GM21786 (cell line): ENCODE measurements around the gene DACT2.
"Not testable (repeated sequence)": the region's sequence is repeated elsewhere in the genome, so short reads cannot be mapped to it uniquely, and the experiment has no call there.

Experiments
- ATAC-seq: cut with Tn5 transposase; IDR thresholded peaks from one replicate; pipeline ENCODE4 v1.9.1; 2021; ENCODE audit not compliant: unreplicated experiment

Gene DACT2

DNA sequence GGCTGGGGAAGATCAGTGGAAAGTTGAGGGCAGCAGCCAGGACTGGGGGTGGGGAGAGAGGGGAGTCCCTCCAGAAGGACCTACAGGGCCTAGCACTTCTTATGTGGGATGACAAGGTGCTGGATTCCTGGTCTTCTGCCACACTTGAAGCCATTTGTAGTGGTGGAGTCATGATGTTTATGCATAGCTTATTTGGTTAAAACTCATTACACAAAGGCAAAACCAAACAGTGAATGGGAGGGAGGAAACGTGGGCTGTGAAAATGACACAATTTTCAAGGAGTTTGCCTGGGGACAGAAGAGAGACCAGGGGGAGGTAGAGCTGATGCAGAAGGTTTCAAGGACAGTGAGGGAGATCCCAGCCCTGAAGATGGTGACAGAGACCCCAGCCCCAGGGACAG is 50.8 kb downstream of the DACT2 start:
- ATAC-seq = no peak

DNA sequence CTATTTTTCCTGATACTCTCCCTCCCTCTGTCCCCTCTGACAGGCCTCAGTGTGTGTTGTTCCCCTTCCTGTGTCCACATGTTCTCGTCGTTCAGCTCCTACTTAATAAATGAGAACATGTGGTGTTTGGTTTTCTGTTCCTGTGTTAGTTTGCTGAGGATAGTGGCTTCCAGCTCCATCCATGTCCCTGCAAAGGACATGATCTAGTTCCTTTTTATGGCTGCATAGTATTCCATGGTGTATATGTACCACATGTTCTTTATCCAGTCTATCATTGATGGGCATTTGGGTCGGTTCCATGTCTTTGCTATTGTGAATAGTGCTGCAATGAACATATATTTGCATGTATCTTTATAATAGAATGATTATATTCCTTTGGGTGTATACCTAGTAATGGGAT is 51.8 kb downstream of the DACT2 start:
- not testable (repeated sequence) for ATAC-seq

DNA sequence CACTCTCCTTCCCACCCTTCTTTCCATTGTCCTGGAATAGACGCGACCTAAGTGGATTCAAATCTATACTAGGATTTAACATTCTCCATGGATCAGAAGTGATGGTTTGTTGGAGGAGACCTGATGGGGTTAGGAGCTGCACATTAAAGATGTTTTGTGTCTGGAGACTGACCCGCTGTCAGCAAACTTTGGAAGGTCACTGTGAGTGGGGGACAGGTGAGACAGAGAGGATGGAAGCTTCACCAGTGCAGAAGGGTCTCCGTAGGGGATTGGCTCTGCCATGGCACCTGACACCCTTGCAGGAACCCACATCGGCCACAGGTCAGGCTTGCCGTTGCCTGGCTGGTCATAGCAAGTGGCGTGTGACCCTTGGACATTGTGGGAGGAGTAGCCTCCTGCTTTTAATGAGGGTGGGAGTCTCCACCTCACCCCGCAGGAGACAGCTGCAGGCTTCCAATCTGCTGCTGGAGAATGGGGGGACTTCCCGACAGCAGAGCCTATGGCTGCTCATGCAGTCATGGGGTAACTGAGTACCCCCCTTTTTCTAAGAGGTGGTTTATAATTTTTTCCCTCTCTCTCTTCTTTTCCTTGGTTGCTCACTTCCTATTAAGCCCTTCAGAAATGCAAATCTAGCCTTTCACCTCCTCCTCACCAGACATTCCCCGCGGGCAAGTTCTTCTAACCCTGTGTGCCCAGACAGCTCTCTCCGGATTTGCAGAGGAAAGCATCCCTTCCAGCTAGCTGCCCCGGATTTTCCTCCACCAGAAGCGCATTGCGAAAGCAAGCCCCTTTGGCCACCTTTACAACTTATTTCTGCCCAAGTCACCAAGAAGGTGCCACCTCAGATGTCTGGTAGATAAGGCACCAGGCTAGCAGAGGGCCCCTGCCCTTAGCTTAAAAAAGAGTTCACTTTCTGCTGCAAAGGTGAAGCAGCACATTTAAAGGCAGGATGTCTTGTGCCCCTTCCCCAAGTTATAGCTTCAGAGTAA is 53.5 kb downstream of the DACT2 start:
- no peak for ATAC-seq

DNA sequence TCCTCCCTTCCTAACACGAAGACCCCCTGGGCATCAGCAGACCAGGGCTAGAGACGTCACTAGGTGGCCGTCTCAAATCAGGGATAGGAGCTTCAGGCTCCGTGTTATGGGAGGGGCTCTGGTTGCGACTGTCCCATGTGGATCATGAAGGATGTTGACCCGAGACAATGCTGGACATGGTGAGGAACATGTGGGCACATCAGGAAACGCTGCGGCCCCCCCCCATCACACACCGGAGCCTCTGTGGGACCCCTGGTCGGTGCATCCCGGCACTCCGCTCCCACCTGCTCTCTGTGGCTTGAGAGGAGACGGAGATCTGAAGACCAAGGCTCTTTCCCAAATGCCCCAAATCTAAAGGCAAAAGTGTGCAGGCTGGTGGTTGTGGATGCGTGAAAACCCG is 54.2 kb downstream of the DACT2 start:
- ATAC-seq = no peak

GRCh38 chr6:168264593-168265335 is 54.8 kb downstream of the DACT2 start:
- no peak for ATAC-seq

GRCh38 chr6:168263351-168263905 is 56.1 kb downstream of the DACT2 start:
- no peak for ATAC-seq

GRCh38 chr6:168261234-168261633 is 58.3 kb downstream of the DACT2 start:
- ATAC-seq = no peak

DNA sequence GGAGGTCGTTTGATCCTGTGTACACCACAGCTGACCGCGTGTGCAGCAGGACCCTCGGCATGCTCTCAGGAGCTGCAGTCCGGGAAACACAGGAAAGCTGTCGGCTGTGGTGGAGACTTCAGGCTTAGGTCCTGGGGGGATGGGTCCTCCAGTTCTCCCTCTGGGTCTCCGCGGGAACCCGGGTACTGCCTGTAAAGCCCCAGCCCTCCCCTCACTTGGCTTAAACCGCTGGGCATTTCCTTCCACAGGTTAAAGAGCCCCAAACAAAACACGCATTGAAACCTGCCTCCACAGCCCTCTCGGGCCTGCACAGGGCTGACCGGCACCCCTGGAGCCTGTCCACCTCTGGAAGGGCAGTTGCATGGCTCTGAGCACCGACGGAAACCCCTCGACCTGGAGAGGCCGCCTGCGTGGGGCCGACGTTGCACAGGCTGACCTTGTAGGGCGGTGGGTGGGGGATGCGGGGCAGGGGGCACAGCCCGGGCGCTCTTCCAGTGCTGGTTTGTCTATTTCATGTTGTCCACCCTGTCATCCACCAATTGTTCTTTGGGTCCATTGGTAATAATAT is 59.1 kb downstream of the DACT2 start:
- ATAC-seq = no peak

DNA sequence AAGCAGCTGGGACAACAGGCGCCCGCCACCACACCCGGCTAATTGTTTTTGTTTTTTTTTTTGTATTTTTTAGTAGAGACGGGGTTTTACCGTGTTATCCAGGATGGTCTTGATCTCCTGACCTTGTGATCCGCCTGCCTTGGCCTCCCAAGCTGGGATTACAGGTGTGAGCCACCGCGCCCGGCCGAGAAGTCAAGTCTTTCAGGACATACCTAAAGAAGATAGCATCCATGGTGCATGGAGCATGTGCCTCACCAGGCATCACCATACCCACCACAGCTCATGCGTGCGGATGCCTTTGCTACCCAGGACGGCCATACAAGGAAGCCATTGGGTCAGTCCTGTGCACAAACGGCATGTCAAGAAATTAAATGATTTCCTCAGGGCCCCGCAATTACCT is 60.8 kb downstream of the DACT2 start:
- ATAC-seq = no peak

DNA sequence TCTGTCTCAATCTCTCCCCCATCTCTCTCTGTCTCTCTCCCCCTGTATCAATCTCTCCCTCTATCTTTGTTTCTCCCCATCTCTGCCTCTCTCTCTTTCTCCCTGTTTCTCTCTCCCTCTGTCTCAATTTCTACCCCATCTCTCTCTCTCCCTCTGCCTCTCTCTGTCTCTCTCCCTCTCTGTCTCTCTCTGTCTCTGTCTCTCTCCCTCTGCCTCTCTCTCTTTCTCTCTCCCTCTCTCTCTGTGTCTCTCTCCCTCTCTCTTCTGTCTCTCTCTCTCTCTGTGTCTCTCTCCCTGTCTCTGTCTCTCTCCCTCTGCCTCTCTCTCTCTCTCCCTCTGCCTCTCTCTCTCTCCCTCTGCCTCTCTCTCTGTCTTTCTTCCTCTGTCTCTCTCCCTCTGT is 62.6 kb downstream of the DACT2 start:
- ATAC-seq = no peak
